ENCODE results near the gene EPS8L2. TPM values are rescaled to one million over a fixed set of nuclear protein-coding genes. Genes with fewer than 3 reads are reported as not detected.

EPS8L2 gene
- total RNA-seq, 3 donors from 2014 or later, result 176 to 335 (median 253) TPM

DNA sequence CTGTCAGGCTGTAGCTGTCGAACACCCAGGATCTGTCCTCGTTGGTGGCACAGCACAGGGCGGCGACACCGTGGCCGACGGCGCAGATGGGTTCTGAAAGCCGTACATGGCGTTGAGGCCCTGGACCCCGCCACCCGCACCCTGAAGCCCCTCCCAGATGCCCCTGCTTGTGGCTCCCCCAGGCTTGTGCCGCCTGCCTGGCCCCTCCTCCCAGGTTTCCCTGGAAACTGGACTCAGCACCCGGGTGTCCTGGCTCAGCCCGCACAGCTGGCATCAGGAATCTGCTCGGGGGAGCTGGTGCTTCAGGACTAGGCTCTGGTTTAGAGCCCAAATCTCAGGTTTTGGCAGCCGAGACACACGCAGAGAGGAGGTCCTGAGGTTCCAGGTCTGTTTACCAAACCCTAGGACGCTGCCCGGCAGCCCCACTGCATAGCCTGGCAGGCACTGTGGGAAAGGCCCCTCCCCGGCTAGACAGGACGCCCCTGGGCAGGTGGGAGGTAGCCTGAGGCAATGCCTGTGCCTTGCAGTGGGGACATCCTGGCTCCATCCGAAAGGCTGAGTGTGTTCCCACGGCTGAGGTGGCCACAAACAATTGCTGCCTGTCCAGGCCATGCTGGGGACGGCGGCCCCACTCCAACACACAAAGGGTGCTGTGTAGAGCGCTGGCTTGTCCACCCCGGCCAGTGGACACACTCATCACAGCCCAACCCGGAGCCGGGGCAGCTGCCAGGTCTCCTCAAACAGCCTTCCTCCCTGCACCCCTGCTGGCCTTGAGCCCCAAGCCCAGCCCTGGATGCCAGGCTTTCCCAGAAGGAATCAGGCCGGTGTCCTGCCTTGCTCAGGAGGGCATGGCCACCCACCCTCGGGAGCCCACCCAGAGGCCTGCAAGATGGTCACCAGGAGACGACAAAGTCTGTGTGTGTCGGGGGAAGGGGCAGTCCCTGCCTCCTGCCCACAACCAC is 66.7 kb downstream of the EPS8L2 start:
- TF ChIP-seq CTCF (IDR thresholded peaks at IDR 0.05), result no peak
- Histone ChIP-seq H3K4me3 (no peak overlapping the region), H3K9me3 (no peaks in the 10 kb centered on the region), H3K36me3 (ENCODE audit: low read depth) (no peaks in the 10 kb centered on the region), H3K4me1 (ENCODE audit: low read depth) (peaks cover 16% of the 10 kb centered on the region)
- DNase-seq (no peak), ATAC-seq (no peak)
- intact Hi-C loops (cut with DNase I, micrococcal nuclease), result no loop called here

DNA sequence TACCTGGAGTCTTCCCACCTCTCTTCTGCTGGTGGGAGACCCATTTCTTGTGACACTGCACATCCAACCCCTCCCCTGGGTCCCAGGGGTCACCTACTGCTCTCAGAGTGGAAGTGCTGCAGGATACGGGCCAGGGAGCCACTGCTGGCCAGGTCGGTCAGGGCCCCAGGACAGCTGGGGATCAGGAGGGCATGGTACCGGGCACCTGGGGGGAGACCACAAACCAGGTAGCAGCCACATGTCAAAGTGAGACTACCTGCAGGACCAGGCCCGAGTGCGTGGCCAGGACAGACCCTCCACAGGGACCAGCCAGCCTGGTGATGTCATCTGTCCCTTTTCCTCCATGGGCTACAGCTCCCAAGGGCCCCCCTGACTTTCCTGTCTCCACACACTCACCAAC is 67.4 kb downstream of the EPS8L2 start:
- H3K4me3 ChIP-seq, result no peak overlapping the region
- ATAC-seq (no peak), DNase-seq (no peak)
- intact Hi-C loops (cut with DNase I, micrococcal nuclease), result no loop called here
- H3K9me3 ChIP-seq, result no peaks in the 10 kb centered on the region
- no peaks in the 10 kb centered on the region for H3K36me3 ChIP-seq (ENCODE audit: low read depth)
- TF ChIP-seq CTCF (IDR thresholded peaks at IDR 0.05), result no peak
- H3K4me1 ChIP-seq (ENCODE audit: low read depth), result peaks cover 20% of the 10 kb centered on the region

DNA sequence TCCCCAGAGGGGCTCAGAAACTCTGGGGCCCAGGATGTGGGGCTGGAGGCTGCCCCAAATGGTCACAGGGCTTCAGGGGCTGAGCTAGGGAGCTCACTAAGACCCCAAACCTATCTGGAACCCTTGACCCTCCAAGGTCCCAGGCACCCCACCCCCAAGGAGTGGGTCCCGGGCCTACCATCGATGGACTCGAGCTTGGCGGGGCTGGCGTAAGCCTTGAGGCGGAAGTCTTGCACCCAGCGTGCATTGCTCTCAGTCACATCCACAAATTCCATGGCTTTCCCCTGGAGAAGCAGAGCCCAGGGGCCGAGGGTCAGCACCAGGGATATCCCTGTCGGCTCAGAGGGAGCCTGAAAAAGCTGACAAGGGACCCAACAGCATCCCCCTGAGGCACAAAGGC is 67.8 kb downstream of the EPS8L2 start:
- intact Hi-C loops (cut with DNase I, micrococcal nuclease), result no loop called here
- Histone ChIP-seq H3K9me3 (no peaks in the 10 kb centered on the region), H3K4me1 (ENCODE audit: low read depth) (peaks cover 23% of the 10 kb centered on the region), H3K36me3 (ENCODE audit: low read depth) (no peaks in the 10 kb centered on the region), H3K4me3 (no peak overlapping the region)
- DNase-seq (no peak), ATAC-seq (no peak)
- no peak for TF ChIP-seq CTCF (IDR thresholded peaks at IDR 0.05)

DNA sequence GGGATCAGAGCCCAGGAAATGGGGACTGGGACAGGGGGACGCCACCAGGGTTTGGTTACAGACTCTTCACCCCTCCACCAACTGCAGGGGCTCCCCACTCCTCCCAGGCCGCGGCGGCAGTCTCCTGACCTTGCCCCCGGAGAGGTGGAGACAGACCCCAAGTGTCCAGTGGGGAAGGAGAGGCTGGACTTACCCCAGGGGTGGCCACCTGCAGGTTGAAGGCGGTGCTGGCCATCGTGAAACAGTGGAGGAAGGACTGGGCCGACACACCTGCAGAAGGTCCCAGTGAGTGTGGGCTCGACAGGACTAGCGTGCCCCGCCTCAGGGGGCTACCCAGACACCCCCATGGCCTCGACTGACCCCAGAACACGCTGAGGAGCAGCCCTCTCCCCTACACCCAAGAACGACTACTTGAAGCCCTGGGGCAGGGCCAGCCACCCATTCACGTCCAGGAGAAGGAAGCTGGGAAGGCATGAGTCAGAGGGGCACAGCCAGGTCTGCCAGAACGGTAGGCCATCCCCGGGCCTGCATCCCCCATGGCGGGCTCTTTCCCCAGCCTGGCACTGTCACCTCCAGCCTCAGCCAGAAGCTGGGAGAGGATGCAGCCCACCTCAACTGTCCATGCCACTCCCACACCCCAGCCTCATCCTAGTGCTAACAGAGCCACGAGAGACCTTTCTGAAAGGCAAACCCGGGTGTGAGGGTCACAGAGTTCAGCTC is 69.0 kb downstream of the EPS8L2 start:
- intact Hi-C loops (cut with DNase I, micrococcal nuclease), result no loop called here
- Histone ChIP-seq H3K4me1 (ENCODE audit: low read depth) (peaks cover 23% of the 10 kb centered on the region), H3K36me3 (ENCODE audit: low read depth) (no peaks in the 10 kb centered on the region), H3K9me3 (no peaks in the 10 kb centered on the region), H3K4me3 (no peak overlapping the region)
- TF ChIP-seq CTCF (IDR thresholded peaks at IDR 0.05), result no peak
- DNase-seq (peak in 1 of 3 donors; percentile 45), ATAC-seq (no peak)

- no peak for TF ChIP-seq CTCF (IDR thresholded peaks at IDR 0.05)
- peaks cover 23% of the 10 kb centered on the region for H3K4me1 ChIP-seq (ENCODE audit: low read depth)
Observed at GRCh38 chr11:776263-776560, 70.2 kb downstream of the EPS8L2 start.

More at GRCh38 chr11:776263-776560, 70.2 kb downstream of the EPS8L2 start:
- H3K4me3 ChIP-seq, result no peak overlapping the region
- DNase-seq, result no peak
- H3K9me3 ChIP-seq, result no peaks in the 10 kb centered on the region
- ATAC-seq, result no peak
- intact Hi-C loops (cut with DNase I, micrococcal nuclease), result no loop called here
- H3K36me3 ChIP-seq (ENCODE audit: low read depth), result no peaks in the 10 kb centered on the region
